AG09319 (cell line): ENCODE measurements around the gene SPAG6.

ENCODE experiments used
- DNase-seq: peaks from one replicate; pipeline ENCODE4 v3.0.0-alpha.2; 2010; ENCODE audit warnings: low read depth; ENCODE audit errors: extremely low read depth
- CTCF ChIP-seq: IDR thresholded peaks from 2 replicates; pipeline ENCODE4 v1.5.1; 2011; ENCODE audit warnings: low read depth, mild to moderate bottlenecking, inconsistent platforms, low read length, moderate library complexity

Gene SPAG6

GRCh38 chr10:22322641-22323160, 22.6 kb upstream of the SPAG6 start:
- DNase-seq = no peak
- no peak for TF ChIP-seq CTCF

DNA sequence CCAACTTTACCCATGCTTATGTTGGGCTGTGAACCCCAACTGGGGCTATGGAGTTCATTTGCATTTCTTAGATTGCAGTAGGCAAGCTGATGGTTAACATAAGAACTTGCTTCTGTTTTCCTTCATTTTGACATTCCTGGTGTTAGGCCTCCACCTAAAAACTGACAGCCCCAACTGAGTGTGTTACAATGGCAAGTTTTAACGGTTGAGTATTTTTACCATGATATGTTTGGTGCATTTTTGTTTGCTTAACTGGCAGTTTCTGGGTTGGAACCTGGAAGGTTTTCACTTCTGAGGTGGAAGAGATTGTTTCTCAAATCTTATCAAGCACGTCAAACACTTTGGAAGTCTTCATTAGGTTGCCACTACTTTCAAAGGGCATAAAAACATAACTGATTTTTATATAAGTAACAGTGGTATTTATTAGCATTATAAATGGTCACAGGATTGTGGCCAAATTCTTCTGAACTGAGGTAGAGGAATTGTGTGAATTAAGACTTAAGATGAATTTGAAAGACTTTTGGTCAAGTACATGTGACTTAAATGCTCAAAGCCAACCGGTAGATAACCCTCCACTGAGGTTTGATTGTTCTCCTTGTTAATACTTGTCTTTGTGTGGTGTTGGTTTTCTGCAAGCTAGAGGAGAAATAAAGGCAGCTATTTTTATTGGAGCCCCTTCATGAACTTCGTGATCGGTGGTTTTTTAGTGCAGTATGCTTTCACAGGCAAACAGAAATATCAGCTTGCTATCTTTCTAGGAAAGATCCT, 21.6 kb upstream of the SPAG6 start:
- no peak for DNase-seq
- no peak for TF ChIP-seq CTCF

DNA sequence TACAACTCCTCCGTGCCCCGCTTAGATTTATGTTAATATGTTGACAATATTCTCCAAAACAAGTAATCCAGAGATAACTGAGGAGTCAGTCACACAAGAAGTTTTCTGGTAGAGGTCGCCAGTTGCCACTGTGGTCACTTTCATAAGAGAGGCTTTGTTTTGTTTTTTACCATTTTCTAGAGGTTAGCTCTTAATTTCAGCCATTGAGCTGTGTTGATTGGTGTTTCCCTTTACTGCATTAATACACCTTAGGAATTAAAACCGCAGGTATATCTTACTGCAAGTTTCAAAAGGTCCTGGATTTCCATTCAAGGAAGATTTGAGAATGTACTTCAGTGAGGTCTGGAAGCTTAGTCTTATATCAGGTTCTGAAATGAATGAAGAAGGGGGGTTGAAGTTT, 20.9 kb upstream of the SPAG6 start:
- no peak for DNase-seq
- no peak for TF ChIP-seq CTCF

GRCh38 chr10:22324893-22325271, 20.4 kb upstream of the SPAG6 start:
- no peak for DNase-seq
- no peak for TF ChIP-seq CTCF

GRCh38 chr10:22325272-22326144, 19.8 kb upstream of the SPAG6 start:
- DNase-seq = no peak
- no peak for TF ChIP-seq CTCF

DNA sequence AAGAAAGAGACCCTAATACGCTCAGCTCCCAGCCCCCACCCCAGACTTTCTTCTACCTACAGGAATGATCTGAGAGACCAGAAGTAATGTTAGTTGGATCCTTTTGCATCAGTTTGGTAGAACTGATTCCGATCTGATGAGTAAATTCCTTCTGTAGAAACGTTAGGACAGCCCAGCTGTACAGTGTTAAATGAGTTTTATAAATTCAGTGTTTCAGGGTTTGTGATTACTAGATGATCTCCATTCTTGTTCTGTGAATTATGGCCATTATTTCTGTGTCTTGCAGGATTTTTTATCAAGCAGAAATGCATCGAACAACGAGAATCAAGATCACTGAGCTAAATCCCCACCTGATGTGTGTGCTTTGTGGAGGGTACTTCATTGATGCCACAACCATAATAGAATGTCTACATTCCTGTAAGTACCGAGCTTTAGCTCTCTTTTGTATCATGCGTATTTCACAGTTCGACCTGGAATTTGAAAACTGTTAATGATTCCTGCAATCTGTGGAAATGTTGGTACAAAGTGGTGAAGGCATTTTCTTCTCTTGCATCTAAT, 19.1 kb upstream of the SPAG6 start:
- DNase-seq = no peak
- TF ChIP-seq CTCF = no peak

GRCh38 chr10:22329150-22329549, 16.1 kb upstream of the SPAG6 start:
- no peak for DNase-seq
- no peak for TF ChIP-seq CTCF
